Measurements from ENCODE around the gene APOBEC3F. TPM values are rescaled to one million over a fixed set of nuclear protein-coding genes. Genes with fewer than 3 reads are reported as not detected.
"Not testable (repeated sequence)": the region's sequence is repeated elsewhere in the genome, so short reads cannot be mapped to it uniquely, and the experiment has no call there.

APOBEC3F gene
- total and polyA plus RNA-seq, 2 donors (not counting 1 experiment from before 2014, with no cell fraction given): 23.3 to 76.8 TPM

DNA sequence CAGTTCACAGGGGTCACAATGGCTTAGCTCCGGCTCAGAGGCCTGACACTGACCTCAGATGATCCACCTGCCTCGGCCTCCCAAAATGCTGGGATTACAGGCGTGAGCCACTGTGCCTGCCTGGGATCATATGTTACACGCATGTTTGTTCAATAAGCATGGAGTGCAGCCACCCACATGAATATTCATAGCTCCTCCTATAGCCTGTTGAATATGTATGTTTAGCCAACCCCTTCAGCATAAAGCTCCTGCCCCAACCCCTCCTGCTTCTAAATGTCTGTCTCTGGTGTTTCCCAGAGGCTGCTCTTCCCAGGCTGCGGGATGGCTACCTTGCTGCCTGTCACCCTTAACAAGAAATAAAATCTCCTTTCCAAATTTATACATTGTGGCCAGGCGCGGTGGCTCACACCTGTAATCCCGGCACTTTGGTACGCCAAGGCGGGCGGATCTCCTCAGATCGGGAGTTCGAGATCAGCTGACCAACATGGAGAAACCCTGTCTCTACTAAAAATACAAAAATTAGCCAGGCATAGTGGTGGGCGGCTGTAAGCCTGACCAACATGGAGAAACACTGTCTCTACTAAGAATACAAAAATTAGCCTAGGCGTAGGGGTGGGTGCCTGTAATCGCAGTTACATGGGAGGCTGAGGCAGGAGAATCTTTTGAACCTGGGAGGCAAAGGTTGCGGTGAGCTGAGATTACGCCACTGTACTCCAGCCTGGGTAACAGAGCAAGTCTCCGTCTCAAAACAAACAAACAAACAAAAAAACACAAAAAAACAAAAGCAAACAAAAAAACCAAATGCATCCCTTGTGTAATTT lies 1.1 kb upstream of the APOBEC3F start:
- H3K9me3 Mint-ChIP-seq (ENCODE audit: insufficient read depth): no peaks in the 10 kb centered on the region
- ChIA-PET POLR2A (no interaction called here), CTCF (interaction anchor here (0.6 to 1.5 kb wide), 3 partner anchors 36 to 278 kb away, joined by 4 read pairs; no protein-coding TSS in a partner anchor)
- H3K27ac Mint-ChIP-seq: peak overlapping the region; percentile 90
- peaks cover 0 to 7% of the 10 kb centered on the region in 2 experiments for H3K36me3 ChIP-seq (replicated peaks in 1 of 2; ENCODE audit: control extremely low read depth in 1 of 2, control insufficient read depth in 1 of 2, extremely low read depth in 1 of 2, insufficient read depth in 2 of 2, low read length in 1 of 2)
- no peaks in the 10 kb centered on the region for H3K9me3 ChIP-seq (ENCODE audit: control extremely low read depth in 1 of 3, control insufficient read depth in 2 of 3, insufficient read depth in 1 of 3, low read length in 2 of 3)
- H3K4me3 Mint-ChIP-seq: peak overlapping the region; percentile 92
- H4K20me1 ChIP-seq (ENCODE audit: control insufficient read depth, insufficient read depth, low read length, poor library complexity, severe bottlenecking): no peaks in the 10 kb centered on the region
- peak overlapping the region; percentile 51 to 91 for H3K27ac ChIP-seq (ENCODE audit: low read length in 2 of 2)
- H3K4me1 Mint-ChIP-seq: peaks cover 40% of the 10 kb centered on the region
- H3K9ac ChIP-seq (ENCODE audit: low read length): peak overlapping the region; percentile 89
- DNase-seq (no peak), ATAC-seq (ENCODE audit: low read depth) (no peak)
- H3K4me1 ChIP-seq (ENCODE audit: control insufficient read depth in 2 of 2, insufficient read depth in 2 of 2, low read length in 2 of 2): peaks cover 20 to 47% of the 10 kb centered on the region in 2 donors
- H3K4me2 ChIP-seq (replicated peaks; ENCODE audit: low read depth, low read length, poor library complexity, severe bottlenecking): peak overlapping the region; percentile 62
- no peaks in the 10 kb centered on the region for H3K27me3 ChIP-seq (replicated peaks in 1 of 4; ENCODE audit: control extremely low read depth in 1 of 4, control insufficient read depth in 3 of 4, insufficient read depth in 4 of 4, low read length in 3 of 4)
- H3K4me3 ChIP-seq (ENCODE audit: control extremely low read depth in 1 of 5, extremely low read depth in 1 of 5, insufficient read depth in 1 of 5, low read depth in 2 of 5, low read length in 4 of 5): peak overlapping the region in 1 of 5 experiments; percentile 59
- intact Hi-C loops (cut with micrococcal nuclease): loop anchor here (1.0 to 2.0 kb wide), 2 partner anchors 25 to 27 kb away; partner anchors contain the start of gene APOBEC3C
- H3K79me2 ChIP-seq (ENCODE audit: control insufficient read depth, insufficient read depth, low read length): peaks cover 37% of the 10 kb centered on the region
- 97% methylated on average over 12 of the region's 19 CpGs for WGBS (ENCODE audit: insufficient coverage)
- peak overlapping the region; percentile 60 for H2AFZ ChIP-seq (ENCODE audit: insufficient read depth, low read depth, low read length, poor library complexity, severe bottlenecking)
- no peak for TF ChIP-seq EZH2 (IDR thresholded peaks at IDR 0.05; ENCODE audit: borderline replicate concordance, insufficient read depth, low read depth, low read length, poor library complexity, severe bottlenecking)
- TF ChIP-seq, protein P1, sequence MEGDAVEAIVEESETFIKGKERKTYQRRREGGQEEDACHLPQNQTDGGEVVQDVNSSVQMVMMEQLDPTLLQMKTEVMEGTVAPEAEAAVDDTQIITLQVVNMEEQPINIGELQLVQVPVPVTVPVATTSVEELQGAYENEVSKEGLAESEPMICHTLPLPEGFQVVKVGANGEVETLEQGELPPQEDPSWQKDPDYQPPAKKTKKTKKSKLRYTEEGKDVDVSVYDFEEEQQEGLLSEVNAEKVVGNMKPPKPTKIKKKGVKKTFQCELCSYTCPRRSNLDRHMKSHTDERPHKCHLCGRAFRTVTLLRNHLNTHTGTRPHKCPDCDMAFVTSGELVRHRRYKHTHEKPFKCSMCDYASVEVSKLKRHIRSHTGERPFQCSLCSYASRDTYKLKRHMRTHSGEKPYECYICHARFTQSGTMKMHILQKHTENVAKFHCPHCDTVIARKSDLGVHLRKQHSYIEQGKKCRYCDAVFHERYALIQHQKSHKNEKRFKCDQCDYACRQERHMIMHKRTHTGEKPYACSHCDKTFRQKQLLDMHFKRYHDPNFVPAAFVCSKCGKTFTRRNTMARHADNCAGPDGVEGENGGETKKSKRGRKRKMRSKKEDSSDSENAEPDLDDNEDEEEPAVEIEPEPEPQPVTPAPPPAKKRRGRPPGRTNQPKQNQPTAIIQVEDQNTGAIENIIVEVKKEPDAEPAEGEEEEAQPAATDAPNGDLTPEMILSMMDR (IDR thresholded peaks at IDR 0.05): no peak
- no peaks in the 10 kb centered on the region for H3K27me3 Mint-ChIP-seq

DNA sequence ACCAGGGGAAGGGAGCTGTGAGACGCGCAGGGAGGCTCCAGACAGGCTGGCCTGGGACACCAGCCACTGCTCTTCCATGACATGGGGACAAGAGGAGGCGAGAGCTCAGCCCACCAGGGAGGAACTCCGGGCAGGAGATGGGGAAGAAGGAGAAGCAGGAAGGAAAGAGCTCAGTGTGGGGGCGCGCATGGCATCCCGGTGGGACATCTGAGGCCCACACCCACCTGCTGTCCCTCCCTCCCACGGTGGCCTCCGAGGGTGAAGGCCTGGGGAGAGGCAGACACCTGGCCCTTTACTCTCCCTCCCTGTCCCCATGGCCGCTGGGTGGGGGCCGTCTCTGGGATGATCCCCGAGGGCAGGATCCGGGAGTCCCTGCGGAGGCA lies 518 bp upstream of the APOBEC3F start:
- ChIA-PET POLR2A (interaction anchor here (0.6 kb wide), 1 partner anchor 33 kb away, joined by 3 read pairs; no protein-coding TSS in a partner anchor), CTCF (interaction anchor here (0.6 to 1.5 kb wide), 2 partner anchors 66 to 278 kb away, joined by 4 read pairs; no protein-coding TSS in a partner anchor)
- Mint-ChIP-seq H3K4me1 (peaks cover 45% of the 10 kb centered on the region), H3K4me3 (peak overlapping the region; percentile 92), H3K27ac (peak overlapping the region; percentile 90)
- H3K9me3 Mint-ChIP-seq (ENCODE audit: insufficient read depth); H3K27me3 ChIP-seq (replicated peaks in 1 of 4; ENCODE audit: control extremely low read depth in 1 of 4, control insufficient read depth in 3 of 4, insufficient read depth in 4 of 4, low read length in 3 of 4); DNase-seq; H3K27me3 Mint-ChIP-seq; H4K20me1 ChIP-seq (ENCODE audit: control insufficient read depth, insufficient read depth, low read length, poor library complexity, severe bottlenecking); H3K36me3 ChIP-seq (replicated peaks in 1 of 2; ENCODE audit: control extremely low read depth in 1 of 2, control insufficient read depth in 1 of 2, extremely low read depth in 1 of 2, insufficient read depth in 2 of 2, low read length in 1 of 2); H3K9me3 ChIP-seq (ENCODE audit: control extremely low read depth in 1 of 3, control insufficient read depth in 2 of 3, insufficient read depth in 1 of 3, low read length in 2 of 3); ATAC-seq (ENCODE audit: low read depth): not testable (repeated sequence)
- Histone ChIP-seq H3K27ac (ENCODE audit: low read length in 2 of 2) (peak overlapping the region; percentile 51 to 91), H3K4me2 (replicated peaks; ENCODE audit: low read depth, low read length, poor library complexity, severe bottlenecking) (peak overlapping the region; percentile 62), H3K4me3 (ENCODE audit: control extremely low read depth in 1 of 5, extremely low read depth in 1 of 5, insufficient read depth in 1 of 5, low read depth in 2 of 5, low read length in 4 of 5) (peak overlapping the region in 4 of 5 experiments; percentile 59 to 91 (median 68)), H3K9ac (ENCODE audit: low read length) (peak overlapping the region; percentile 89), H3K79me2 (ENCODE audit: control insufficient read depth, insufficient read depth, low read length) (peaks cover 40% of the 10 kb centered on the region), H2AFZ (ENCODE audit: insufficient read depth, low read depth, low read length, poor library complexity, severe bottlenecking) (peak overlapping the region; percentile 60), H3K4me1 (ENCODE audit: control insufficient read depth in 2 of 2, insufficient read depth in 2 of 2, low read length in 2 of 2) (peaks cover 20 to 50% of the 10 kb centered on the region in 2 donors)
- 74% methylated on average over 3 of the region's 14 CpGs for WGBS (ENCODE audit: insufficient coverage)
- intact Hi-C loops (cut with micrococcal nuclease): loop anchor here (1.0 to 2.0 kb wide), 2 partner anchors 25 to 26 kb away; partner anchors contain the start of gene APOBEC3C
